Measurements from ENCODE around the gene FCN2.

FCN2 gene

GRCh38 chr9:134867917-134868750, 12.5 kb upstream of the FCN2 start:
- POLR2A ChIA-PET (ENCODE audit: low non-redundant PET), result no interaction called here
- no peak for DNase-seq (ENCODE audit: low spot score)
- no peak overlapping the region for H3K27ac ChIP-seq
- TF ChIP-seq CTCF (conservative IDR thresholded peaks at IDR 0.05; ENCODE audit: low read depth), result no peak
- CTCF ChIA-PET, result no interaction called here

- no peak overlapping the region for H3K27ac ChIP-seq
- CTCF ChIA-PET, result interaction anchor here (0.6 kb wide), 1 partner anchor 90 kb away, joined by 3 read pairs; no protein-coding TSS in a partner anchor
- POLR2A ChIA-PET (ENCODE audit: low non-redundant PET), result no interaction called here
- TF ChIP-seq CTCF (conservative IDR thresholded peaks at IDR 0.05; ENCODE audit: low read depth), result no peak
- no peak for DNase-seq (ENCODE audit: low spot score)
Measured at GRCh38 chr9:134868751-134869553, 11.7 kb upstream of the FCN2 start.

GRCh38 chr9:134869554-134870300, 10.9 kb upstream of the FCN2 start:
- ChIA-PET POLR2A (ENCODE audit: low non-redundant PET) (no interaction called here), CTCF (no interaction called here)
- no peak for DNase-seq (ENCODE audit: low spot score)
- H3K27ac ChIP-seq, result no peak overlapping the region
- no peak for TF ChIP-seq CTCF (conservative IDR thresholded peaks at IDR 0.05; ENCODE audit: low read depth)

GRCh38 chr9:134870301-134870694, 10.3 kb upstream of the FCN2 start:
- no peak for DNase-seq (ENCODE audit: low spot score)
- TF ChIP-seq CTCF (conservative IDR thresholded peaks at IDR 0.05; ENCODE audit: low read depth), result no peak
- no peak overlapping the region for H3K27ac ChIP-seq
- POLR2A ChIA-PET (ENCODE audit: low non-redundant PET), result no interaction called here
- CTCF ChIA-PET, result no interaction called here

- no peak for TF ChIP-seq CTCF (conservative IDR thresholded peaks at IDR 0.05; ENCODE audit: low read depth)
- ChIA-PET CTCF (no interaction called here), POLR2A (ENCODE audit: low non-redundant PET) (no interaction called here)
- H3K27ac ChIP-seq, result no peak overlapping the region
- no peak for DNase-seq (ENCODE audit: low spot score)
Measured at GRCh38 chr9:134870746-134871662, 9.6 kb upstream of the FCN2 start.
